Measurements from ENCODE around the gene GARIN5A.

GARIN5A gene

GRCh38 chr19:50417111-50418081, 59.3 kb downstream of the GARIN5A start:
- no peak for DNase-seq (ENCODE audit: low read depth in 2 of 2)

All from stimulated activated CD4-positive, alpha-beta T cell treated with anti-CD3 and anti-CD28 coated beads, Interleukin-12 subunit alpha, Interleukin-12 subunit beta, amount 100 ng/mL, for 24 hours (primary cell).